Measurements from ENCODE around the gene IKBKE.

The IKBKE gene

DNA sequence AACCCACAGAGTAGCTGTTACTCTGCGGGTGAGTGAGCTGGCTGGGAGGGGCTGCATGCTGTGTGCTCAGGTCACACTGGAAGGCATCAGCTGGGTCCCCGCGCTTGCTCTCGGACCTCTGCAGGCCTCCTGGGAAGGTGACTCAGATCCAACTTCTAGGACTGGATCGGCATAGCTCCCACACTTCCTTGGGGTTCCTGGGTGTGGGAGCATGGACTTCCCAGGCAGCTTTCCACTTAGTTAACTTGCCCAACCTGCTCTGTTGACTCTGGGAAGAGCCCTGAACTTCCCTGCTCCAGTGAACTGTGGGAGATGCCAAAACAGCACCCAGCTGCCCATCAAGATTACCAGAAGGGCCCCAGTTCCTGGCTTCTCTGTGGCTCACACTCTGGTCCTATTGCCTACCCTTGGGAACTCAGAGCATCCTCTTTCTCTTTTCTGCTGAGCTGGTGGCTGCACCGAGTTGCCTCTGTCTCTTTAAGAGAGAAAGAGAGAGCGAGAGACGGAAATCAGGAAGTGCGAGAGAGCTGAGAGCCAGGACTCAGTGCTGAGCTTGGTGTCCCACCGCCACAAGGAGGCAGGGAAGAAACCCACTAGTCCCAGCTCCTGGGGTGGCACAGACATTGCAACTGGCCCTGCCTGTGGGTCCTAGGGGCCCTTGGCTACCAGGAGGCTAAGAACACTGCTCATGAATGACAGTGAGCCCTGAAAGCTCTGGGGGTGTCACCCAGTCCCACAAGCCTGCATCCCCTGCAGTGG, at the start of gene IKBKE:
Gene IKBKE, plus strand, starts transcription at position 544 of the 759 bp plus-strand sequence. CDS start 2,752 bp downstream, outside the sequence.
- peak within 1 kb of the TSS; percentile 17 to 93 (median 82) for H3K27ac ChIP-seq
- H3K4me3 ChIP-seq = peak within 1 kb of the TSS; percentile 42 to 72 (median 61)

DNA sequence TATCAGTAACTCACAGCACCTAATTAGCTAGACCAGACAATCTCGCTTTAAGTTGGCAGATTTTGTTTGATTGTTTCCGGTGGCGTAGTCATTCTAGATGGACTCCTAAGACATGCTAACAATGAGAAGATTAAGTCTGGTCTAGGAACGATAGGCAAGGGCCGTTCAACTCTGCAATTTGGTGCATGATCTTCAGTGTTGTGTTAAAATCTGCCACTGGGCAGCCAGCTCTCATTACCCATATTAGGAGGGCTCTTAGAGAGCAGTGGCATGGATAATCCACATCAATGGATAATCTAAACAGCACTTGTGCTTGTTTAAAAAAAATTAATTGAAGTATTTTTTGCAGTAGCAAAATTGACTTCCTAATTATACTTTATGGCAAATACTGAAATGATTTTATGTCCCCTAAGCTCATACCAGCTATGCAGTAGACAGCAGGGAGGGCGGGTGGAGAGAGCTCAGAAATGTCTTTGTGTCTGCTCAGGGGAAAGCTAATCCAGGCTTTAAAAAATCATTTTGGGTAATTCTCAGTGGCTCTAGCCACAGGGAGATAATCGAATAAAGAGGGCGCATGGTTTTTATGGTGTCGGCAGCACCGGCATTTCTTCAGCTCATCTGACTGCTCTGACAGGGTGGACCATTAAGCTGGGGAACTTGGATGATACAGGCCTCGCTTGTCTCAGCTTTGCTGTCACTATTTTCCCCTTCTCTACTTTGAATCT, 48.5 kb upstream of the IKBKE start:
- Histone ChIP-seq H3K4me3 (no peak overlapping the region), H3K27ac (no peak overlapping the region)

- Histone ChIP-seq H3K27ac (no peak overlapping the region), H3K4me3 (no peak overlapping the region)
Observed at GRCh38 chr1:206422525-206422924, 47.8 kb upstream of the IKBKE start.

GRCh38 chr1:206427291-206427690, 43.0 kb upstream of the IKBKE start:
- Histone ChIP-seq H3K27ac (no peak overlapping the region), H3K4me3 (no peak overlapping the region)

- Histone ChIP-seq H3K4me3 (no peak overlapping the region), H3K27ac (peak overlapping the region in 1 of 21 experiments; percentile 21)
Observed at GRCh38 chr1:206429421-206429820, 40.9 kb upstream of the IKBKE start.

DNA sequence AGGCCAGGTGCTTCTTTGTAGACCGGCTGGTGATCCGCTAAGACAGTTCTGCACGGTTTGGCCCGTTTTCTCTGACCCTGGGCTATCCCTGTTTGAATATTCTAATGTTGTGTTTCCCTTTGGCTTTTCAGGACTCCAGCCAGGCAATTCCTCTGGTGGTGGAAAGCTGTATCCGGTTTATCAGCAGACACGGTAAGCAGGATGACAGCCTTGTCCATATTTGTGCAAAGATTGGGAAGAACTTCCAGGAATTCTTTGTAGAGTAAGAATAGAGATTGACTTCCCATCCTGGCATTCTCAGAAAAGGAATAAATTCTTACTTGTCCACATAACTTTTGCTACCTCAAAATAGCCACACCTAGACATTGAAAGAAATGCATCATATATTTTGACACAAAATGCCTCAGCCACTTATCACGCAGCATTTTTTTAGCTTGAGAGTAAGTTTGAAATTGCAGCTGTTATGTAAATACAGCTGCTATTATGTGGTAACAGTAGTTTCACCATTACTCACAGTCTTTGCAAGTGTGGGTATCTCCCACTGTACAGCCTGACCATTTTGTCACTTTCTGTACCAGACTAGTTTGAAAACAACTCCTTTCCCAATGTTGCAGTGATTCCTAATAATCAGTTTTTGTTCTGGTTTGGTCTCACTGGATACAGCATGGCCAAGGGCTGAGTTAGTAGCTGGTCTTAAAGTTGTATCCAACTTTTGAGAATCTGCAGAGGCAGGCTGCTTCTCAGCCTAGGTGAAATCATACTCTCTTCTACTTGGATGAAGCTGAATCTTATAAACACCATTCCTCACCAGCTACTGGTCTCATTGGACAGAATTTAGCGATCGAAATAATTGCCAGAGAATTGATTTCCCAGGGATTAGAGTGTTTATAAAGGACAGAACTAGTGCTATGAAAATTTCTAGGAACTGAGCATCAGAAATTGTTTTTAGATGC, 40.0 kb upstream of the IKBKE start:
- Histone ChIP-seq H3K27ac (peak overlapping the region in 3 of 21 experiments; percentile 8 to 63 (median 40)), H3K4me3 (no peak overlapping the region)

GRCh38 chr1:206435445-206435844, 34.8 kb upstream of the IKBKE start:
- Histone ChIP-seq H3K27ac (no peak overlapping the region), H3K4me3 (no peak overlapping the region)

GRCh38 chr1:206438554-206438953, 31.7 kb upstream of the IKBKE start:
- Histone ChIP-seq H3K27ac (no peak overlapping the region), H3K4me3 (no peak overlapping the region)

DNA sequence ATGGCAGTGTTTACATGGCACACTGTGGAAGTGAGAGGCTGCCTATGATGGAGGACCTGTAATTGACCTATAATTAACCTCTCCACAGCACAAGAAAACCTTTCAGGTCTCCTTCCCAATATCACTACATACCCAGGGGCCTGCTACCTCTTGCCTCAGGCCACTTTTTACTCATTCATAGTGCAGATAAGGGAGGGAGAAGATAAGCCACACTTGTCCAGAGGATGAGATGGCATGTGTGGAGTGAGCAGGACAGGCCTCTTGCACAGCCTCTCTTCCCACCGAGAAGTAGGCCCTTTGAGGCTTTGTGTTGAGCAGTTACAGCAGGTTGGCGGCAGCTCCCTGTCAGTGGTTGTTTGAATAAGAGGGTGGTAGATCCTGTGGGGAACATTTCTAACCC, 31.1 kb upstream of the IKBKE start:
- H3K27ac ChIP-seq = no peak overlapping the region
- H3K4me3 ChIP-seq = no peak overlapping the region

GRCh38 chr1:206441336-206441967, 28.8 kb upstream of the IKBKE start:
- no peak overlapping the region for H3K4me3 ChIP-seq
- H3K27ac ChIP-seq = no peak overlapping the region

- H3K27ac ChIP-seq = no peak overlapping the region
- H3K4me3 ChIP-seq = no peak overlapping the region
Observed at GRCh38 chr1:206442101-206442500, 28.2 kb upstream of the IKBKE start.

DNA sequence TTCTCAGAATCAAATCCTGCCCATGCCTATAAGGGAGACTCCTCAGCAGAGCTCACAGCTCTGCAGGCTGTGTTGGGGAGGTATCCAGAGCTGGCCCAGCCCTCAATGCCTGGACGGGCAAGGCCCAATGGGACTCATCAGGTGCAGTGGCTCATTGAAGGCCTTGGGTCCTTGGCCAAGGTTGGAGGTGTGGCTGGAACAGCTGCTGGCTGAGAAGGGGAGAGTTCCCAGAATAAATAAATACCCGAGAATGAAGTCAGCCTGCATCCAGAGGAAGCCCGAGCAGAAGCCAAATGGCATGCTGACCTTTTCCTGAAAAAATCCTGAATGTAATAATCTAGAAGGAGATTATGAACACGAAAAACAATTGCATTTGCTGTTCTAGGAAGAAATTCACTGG, 25.2 kb upstream of the IKBKE start:
- H3K27ac ChIP-seq = peak overlapping the region in 4 of 21 experiments; percentile 9 to 47 (median 28)

DNA sequence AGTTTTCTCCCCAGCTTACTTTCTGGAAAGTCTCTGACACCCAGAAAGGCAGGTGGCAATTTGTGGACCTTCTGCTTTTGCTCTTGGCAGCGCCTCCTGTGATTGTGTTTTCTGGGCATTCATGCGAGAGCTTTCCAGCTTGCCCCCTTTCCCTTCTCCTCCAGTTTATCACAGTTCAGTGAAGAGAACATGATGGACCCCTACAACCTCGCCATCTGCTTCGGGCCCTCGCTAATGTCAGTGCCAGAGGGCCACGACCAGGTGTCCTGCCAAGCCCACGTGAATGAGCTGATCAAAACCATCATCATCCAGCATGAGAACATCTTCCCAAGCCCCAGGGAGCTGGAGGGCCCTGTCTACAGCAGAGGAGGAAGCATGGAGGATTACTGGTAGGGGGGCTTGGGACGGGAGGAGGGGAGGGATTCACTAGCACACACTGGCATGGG, 24.3 kb upstream of the IKBKE start:
- H3K27ac ChIP-seq = peak overlapping the region in 1 of 21 experiments; percentile 21
- no peak overlapping the region for H3K4me3 ChIP-seq

More for the DNA sequence above, 25.2 kb upstream of the IKBKE start:
- no peak overlapping the region for H3K4me3 ChIP-seq

DNA sequence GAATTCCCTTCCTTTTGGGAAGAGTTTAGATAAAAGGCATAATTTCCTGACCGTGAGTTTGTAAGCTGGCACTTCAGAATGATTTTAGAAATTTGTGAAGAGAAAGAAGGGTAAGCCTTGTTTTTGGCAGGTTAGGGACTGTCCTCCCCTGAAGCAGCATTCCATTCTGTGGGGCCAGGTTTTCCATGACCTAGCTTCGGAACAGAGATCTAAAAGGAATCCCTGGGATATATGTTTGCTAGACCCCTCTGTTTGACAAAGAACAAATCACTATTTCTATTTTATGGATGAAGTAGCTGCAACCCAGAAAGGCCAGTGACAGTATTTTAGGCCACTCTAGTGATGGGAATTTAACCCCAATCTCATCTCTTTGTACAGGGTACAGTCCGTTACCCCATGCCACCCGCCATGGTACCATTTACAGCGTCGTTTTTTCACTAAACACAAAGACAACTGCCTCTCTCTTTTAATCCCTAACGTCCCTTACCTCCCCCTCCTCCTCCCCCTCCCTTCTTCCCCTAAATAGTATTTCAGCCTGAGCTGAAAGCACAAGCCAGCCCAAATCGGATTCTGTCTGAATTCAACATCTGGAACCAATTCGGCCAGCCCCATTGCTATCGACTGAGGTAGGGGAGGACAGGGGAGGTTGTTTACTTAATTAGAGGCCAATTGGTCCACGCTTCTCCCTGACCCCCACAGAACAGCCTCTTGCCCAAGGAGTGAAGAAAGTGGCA, 23.4 kb upstream of the IKBKE start:
- Histone ChIP-seq H3K27ac (no peak overlapping the region), H3K4me3 (no peak overlapping the region)

DNA sequence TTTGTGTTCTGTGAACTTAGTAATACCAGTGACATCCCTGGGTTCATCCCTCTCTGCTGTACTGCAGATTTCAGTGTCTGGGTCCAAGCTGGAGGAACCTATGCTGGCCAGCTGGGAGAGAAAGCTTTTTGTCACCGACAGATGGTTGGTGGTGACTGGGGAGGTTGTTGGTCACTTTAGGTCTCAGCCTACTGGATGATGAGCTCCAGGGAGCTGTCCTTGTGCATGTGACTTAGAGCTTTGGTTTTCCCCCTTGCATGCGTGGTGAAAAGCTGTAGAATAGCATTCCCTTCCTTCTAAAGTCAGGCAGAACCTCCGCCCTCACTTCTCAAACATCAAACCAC, 22.9 kb upstream of the IKBKE start:
- H3K27ac ChIP-seq = no peak overlapping the region
- no peak overlapping the region for H3K4me3 ChIP-seq

DNA sequence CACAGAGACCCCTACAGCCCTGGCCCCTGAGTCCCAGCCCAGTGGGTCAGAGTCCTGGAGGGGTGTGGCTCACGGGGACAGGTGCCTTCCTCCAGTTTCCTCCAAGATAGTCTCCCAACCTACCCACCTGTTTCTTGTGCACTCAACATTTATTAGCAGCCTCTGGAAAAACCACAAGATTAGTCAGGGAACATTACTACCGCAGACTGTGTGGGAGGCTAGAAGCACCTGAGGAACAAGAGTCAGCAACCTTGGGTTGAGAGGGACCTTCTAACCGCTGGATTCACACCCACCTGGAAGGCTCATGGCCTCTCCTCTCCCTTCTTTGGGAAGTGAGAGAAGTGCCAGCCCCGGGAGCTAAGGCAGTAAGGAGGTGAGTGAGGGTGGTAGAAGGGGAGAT, 22.5 kb upstream of the IKBKE start:
- H3K4me3 ChIP-seq = no peak overlapping the region
- no peak overlapping the region for H3K27ac ChIP-seq

DNA sequence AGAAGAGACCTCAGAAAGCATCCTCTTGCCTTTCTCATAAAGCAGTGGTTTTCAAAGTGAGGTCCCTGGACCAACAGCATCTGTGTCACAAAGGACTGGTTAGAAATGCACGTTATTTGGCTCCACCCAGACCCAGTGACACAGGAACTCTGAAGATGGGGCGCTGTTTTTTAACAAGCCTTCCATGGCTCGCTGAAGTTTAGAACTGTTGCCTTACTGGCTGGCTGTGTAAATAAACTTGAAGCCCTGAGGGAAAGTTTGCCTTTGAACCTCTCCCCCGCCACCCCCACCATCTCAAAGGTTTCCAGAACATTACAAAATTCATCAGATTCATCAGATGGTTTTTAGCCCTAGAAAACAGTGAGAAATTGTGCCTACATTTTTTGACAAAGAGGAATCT, 21.8 kb upstream of the IKBKE start:
- Histone ChIP-seq H3K27ac (no peak overlapping the region), H3K4me3 (no peak overlapping the region)

DNA sequence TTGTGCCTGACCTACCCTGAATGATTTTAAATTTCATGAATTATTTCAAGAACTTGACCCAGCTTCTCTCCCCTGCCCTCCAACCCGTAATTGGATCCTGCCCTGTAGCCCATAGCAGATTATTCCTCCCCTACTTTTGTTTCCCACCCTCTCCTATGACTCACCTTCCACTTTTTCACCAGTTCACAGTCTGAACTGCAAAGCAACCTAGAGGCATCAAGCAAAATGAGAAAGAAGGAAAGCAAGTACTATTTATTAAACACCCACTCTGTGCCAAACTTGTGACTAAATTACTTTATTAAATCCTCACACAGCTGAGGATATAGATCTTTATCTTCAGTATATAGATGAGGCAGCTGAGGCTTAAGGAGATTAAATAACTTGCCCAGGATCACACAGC, 20.7 kb upstream of the IKBKE start:
- Histone ChIP-seq H3K27ac (no peak overlapping the region), H3K4me3 (no peak overlapping the region)

- no peak overlapping the region for H3K4me3 ChIP-seq
- H3K27ac ChIP-seq = peak overlapping the region in 1 of 21 experiments; percentile 57
Observed at GRCh38 chr1:206450281-206450680, 20.0 kb upstream of the IKBKE start.
